T-helper 17 cell (primary cell): ENCODE measurements around the gene PTGIS. TPM values are rescaled to one million over a fixed set of nuclear protein-coding genes. Genes with fewer than 3 reads are reported as not detected.

ENCODE experiments used
- ATAC-seq: fragments of 150-1000 bp; cut with Tn5 transposase; 2 replicates; pipeline ENCODE4 v1.10.0; 2021; ENCODE audit warnings: mild to moderate bottlenecking, moderate library complexity
- DNase-seq, 3 donors: peaks; one replicate each; pipeline versions ENCODE4 v3.0.0 to v3.0.0-alpha.2; 2020 to 2021
- H3K9me3 ChIP-seq: one replicate; pipeline ENCODE4 v1.7.0; 2013; ENCODE audit warnings: low read length, mild to moderate bottlenecking; ENCODE audit not compliant: control insufficient read depth, poor library complexity, severe bottlenecking
- H3K27ac Mint-ChIP-seq: one replicate; pipeline ENCODE4 v1.8.0; 2022; ENCODE audit warnings: mild to moderate bottlenecking, moderate library complexity, mixed read lengths
- H3K27me3 Mint-ChIP-seq: one replicate; pipeline ENCODE4 v1.8.0; 2022; ENCODE audit warnings: mixed read lengths
- H3K36me3 Mint-ChIP-seq: one replicate; pipeline ENCODE4 v1.8.0; 2022; ENCODE audit warnings: low read depth, mixed read lengths
- H3K4me1 Mint-ChIP-seq: one replicate; pipeline ENCODE4 v1.8.0; 2022; ENCODE audit warnings: mild to moderate bottlenecking, mixed read lengths
- H3K4me3 Mint-ChIP-seq: one replicate; pipeline ENCODE4 v1.8.0; 2022; ENCODE audit warnings: mild to moderate bottlenecking, moderate library complexity, mixed read lengths
- total RNA-seq, 4 donors: library from RNA in 2 of 4; stranded (reverse) in 2 of 4; gene quantifications; one replicate each; pipeline ENCODE4 v1.2.3 and lab custom pipeline; 2022 to 2026

Gene PTGIS
- total RNA-seq, 2 donors from 2014 or later: not detected

DNA sequence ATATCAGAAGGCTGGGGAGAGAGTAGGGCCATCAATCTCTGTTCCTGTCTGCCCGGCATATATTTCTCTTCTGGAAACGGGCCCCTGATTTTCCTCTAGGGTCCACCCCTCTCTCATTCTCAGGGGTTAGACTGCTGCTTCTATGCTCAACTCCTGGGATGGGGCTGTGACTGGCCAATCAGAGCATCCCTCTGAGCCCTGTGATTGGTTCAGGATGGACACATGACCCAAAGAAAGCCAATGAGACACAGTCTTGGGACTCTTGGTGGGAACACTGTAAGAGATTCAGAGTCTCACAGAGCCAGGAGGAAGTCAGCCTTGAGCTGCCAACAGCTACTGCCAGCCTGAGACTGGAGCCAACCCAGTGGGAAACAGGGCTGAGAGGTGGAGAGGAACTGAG lies 54.4 kb downstream of the PTGIS start:
- Mint-ChIP-seq H3K36me3 (peaks cover 3% of the 10 kb centered on the region), H3K27ac (no peak overlapping the region), H3K4me1 (peaks cover 2% of the 10 kb centered on the region), H3K27me3 (peaks cover 53% of the 10 kb centered on the region), H3K4me3 (no peak overlapping the region)
- ATAC-seq (no peak), DNase-seq (no peak)
- no peaks in the 10 kb centered on the region for H3K9me3 ChIP-seq

DNA sequence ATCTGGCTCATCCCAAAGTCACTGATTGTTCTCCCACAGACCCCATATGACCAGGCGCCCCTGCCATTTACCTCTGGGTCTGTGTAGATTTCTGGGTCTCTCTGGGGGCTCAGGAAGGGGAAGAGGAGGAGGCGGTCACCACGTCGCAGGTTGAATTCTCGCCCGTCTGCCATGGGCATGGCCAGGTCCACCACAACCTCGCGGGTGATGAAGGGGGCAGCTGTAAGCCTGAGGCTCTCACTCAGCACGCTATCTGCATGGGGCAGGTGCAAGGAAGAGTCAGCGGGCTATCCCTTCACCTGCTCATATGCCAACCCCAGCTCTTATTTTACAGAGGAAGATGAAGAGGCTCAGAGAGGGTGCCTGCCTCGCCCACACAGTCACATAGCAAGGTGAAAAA lies 54.9 kb downstream of the PTGIS start:
- no peak for ATAC-seq
- peaks cover 55% of the 10 kb centered on the region for H3K27me3 Mint-ChIP-seq

DNA sequence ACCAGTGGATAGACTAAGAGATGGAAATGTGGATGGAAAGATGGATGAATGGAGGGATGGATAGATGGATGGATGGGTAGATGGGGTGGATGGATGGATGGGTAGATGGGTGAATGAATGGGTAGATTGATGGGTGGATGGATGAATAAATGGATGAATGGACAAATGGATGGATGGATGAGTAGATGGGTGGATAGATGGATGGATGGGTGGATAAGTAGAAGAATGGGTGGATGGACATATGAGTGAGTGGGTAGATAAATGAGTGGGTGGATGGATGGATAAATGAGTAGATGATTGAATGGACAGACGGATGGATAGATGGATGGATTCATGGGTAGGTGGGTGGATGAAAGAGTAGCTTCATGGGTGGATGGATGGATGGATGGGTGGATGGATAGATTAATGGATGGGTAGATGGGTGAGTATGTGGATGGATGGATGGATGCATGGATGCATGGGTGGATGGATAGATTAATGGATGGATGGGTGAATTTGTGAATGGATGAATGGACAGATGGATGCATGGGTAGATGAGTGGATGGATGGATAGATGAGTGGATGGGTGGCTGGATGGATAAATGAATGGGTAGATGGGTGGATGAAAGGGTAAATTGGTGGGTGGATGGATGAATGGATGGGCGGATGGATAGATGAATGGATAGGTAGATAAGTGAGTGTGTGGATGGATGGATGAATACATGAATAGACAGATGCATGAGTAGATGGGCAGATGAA lies 56.0 kb downstream of the PTGIS start:
- Mint-ChIP-seq H3K27me3 (peaks cover 57% of the 10 kb centered on the region), H3K4me3 (no peak overlapping the region), H3K36me3 (peaks cover 2% of the 10 kb centered on the region), H3K4me1 (peaks cover 4% of the 10 kb centered on the region), H3K27ac (no peak overlapping the region)
- no peak for ATAC-seq
- no peaks in the 10 kb centered on the region for H3K9me3 ChIP-seq
- no peak for DNase-seq

More for the DNA sequence above, 54.9 kb downstream of the PTGIS start:
- H3K9me3 ChIP-seq: no peaks in the 10 kb centered on the region
- H3K36me3 Mint-ChIP-seq: peaks cover 5% of the 10 kb centered on the region
- DNase-seq: no peak
- peaks cover 4% of the 10 kb centered on the region for H3K4me1 Mint-ChIP-seq
- H3K4me3 Mint-ChIP-seq: no peak overlapping the region
- H3K27ac Mint-ChIP-seq: no peak overlapping the region

DNA sequence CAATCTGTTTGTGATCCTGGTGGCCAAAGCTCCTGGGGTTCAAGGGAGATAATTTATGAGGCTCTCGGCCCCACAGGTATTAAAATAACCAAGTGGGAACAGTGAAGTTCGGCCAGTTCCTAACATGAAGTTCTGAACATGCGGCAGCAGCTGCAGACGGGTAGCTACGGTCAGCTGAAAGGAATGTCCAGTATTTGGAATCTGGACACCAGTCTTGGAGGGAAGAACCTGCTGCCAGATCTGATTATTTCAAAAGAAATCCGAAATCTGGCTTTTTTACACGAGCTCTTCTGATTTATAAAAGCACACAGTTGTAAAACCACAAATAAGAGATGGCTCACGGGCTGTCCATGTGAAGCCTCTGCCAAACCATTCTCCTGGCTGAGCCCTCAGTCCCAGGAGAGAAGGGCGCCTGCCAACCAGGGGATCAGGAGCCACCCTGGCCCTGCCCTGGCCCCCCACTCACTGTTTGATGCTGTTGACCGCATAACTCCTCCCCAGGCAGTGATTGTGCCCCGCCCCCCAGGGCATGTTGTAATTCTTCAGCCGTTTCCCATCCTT lies 57.3 kb downstream of the PTGIS start:
- Mint-ChIP-seq H3K27me3 (peaks cover 67% of the 10 kb centered on the region), H3K27ac (no peak overlapping the region), H3K4me3 (no peak overlapping the region), H3K4me1 (peaks cover 4% of the 10 kb centered on the region), H3K36me3 (peaks cover 2% of the 10 kb centered on the region)
- no peak for DNase-seq
- no peak for ATAC-seq
- no peaks in the 10 kb centered on the region for H3K9me3 ChIP-seq

DNA sequence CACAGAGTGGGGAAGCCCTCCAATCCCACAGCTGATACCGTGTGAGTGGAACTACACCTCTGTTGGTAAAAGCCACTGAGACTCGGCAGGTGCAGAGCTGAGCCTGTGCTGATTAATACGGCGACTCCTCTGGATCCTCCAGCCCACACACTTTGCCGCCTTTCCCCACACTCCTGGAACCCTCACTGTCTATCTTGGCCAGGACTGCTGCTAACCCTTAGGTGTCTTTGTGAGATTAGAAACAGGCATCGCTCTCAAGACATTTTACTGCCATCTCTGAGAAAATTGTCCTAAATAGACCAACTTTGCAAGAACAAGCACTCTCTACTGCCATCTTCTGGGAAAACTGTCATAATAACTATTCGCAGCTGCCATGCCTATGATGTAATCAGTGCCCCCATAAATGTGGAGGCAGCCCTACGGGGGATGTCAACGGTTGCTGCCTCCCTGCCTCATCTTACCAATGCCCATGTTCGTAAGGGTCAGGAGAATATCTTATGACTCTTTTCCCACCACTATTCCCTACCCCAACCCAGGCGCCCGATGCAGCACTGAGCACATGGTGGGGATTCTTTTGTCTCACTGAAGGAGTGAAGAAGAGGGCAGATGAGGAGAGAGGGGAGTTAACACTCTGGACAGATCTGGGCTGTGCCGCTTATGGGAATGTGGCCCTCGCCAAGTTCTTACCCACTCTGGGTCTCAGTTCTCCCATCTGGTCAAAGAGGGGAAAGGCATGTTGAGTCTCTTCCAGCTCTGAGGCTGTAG lies 59.3 kb downstream of the PTGIS start:
- peaks cover 63% of the 10 kb centered on the region for H3K27me3 Mint-ChIP-seq
- peaks cover 4% of the 10 kb centered on the region for H3K4me1 Mint-ChIP-seq
- ATAC-seq: peak; percentile 40
- H3K4me3 Mint-ChIP-seq: no peak overlapping the region
- no peak for DNase-seq
- H3K36me3 Mint-ChIP-seq: peaks cover 2% of the 10 kb centered on the region
- H3K27ac Mint-ChIP-seq: no peak overlapping the region
- H3K9me3 ChIP-seq: no peaks in the 10 kb centered on the region

DNA sequence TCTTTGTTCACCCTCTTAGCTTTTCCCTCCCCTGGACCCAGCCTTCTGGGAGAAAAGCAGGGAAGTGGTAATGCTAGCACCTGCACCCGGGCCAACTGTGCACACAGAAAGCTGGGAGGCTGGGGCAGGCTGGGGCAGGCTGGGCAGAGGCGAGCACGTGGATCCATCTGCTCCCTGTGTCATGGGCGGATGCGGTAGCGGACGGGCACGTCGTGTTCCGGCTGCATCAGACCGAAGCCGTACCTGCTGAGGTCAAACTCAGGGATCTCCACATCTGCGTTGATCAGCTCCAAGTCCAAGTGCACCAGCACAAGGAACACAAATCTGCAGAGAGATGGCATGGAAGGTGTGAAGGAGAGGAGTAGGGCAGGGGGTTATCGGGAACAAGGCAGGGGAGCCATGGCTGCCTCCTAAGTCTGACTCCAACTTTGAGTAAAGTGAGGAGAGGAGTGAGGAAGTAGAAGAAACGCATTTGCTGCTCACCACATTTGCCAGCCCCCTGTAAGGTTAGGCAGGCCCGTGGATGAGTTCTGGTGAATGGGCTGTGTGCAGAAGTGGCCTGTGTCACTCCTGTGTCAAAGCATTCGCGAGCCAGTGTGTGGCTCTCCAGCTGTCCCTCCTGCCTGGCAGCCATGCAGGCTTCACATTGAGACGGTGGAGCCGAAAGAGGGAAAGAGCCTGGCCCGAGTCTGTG lies 60.0 kb downstream of the PTGIS start:
- no peak overlapping the region for H3K4me3 Mint-ChIP-seq
- no peak for ATAC-seq

DNA sequence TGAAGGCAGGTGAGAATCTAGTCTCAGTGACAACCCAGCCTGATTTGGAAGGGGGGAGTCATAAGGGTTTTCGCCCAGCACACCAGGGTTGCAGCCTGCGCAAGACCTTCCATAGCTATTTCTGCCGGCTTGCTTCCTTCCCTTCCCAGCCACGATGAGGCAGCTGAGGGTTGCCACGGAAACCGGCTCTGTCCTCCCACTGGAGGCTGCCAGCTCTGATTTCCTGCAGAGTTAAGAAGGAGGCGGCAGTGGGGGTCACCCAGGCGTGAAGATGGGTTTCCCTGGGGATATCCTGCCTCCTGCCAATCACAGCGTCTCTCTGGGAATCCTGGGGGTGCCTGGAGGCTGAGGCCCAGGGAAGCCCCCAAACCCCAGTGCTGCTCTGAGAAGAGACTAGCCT lies 62.4 kb downstream of the PTGIS start:
- peaks cover 2% of the 10 kb centered on the region for H3K36me3 Mint-ChIP-seq
- DNase-seq (no peak), ATAC-seq (no peak)
- no peaks in the 10 kb centered on the region for H3K9me3 ChIP-seq
- H3K27me3 Mint-ChIP-seq: peaks cover 56% of the 10 kb centered on the region
- no peak overlapping the region for H3K27ac Mint-ChIP-seq
- no peak overlapping the region for H3K4me3 Mint-ChIP-seq
- peaks cover 4% of the 10 kb centered on the region for H3K4me1 Mint-ChIP-seq

More for the DNA sequence above, 60.0 kb downstream of the PTGIS start:
- no peak for DNase-seq
- Mint-ChIP-seq H3K27ac (no peak overlapping the region), H3K36me3 (peaks cover 2% of the 10 kb centered on the region), H3K27me3 (peaks cover 64% of the 10 kb centered on the region), H3K4me1 (peaks cover 4% of the 10 kb centered on the region)
- H3K9me3 ChIP-seq: no peaks in the 10 kb centered on the region

DNA sequence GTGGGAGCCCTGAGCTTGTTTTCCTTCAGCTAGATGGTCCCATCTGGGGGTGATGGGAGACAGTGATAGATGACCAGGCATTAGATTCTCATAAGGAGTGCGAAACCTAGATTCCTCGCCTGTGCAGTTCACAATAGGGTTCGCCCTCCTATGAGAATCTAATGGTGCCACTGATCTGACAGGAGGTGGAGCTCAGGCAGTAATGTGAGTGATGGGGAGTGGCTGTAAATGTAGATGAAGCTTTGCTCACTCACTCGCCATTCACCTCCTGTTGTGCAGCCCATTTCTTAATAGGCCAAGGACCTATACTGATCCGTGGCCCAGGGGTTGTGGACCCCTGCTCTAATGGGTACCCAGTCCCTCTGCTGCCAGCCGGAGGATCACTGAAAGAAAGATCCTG lies 64.8 kb downstream of the PTGIS start:
- DNase-seq (no peak), ATAC-seq (no peak)
- H3K27me3 Mint-ChIP-seq: peaks cover 40% of the 10 kb centered on the region
- no peaks in the 10 kb centered on the region for H3K36me3 Mint-ChIP-seq
- H3K9me3 ChIP-seq: no peaks in the 10 kb centered on the region
- no peak overlapping the region for H3K27ac Mint-ChIP-seq
- H3K4me1 Mint-ChIP-seq: no peaks in the 10 kb centered on the region
- no peak overlapping the region for H3K4me3 Mint-ChIP-seq

DNA sequence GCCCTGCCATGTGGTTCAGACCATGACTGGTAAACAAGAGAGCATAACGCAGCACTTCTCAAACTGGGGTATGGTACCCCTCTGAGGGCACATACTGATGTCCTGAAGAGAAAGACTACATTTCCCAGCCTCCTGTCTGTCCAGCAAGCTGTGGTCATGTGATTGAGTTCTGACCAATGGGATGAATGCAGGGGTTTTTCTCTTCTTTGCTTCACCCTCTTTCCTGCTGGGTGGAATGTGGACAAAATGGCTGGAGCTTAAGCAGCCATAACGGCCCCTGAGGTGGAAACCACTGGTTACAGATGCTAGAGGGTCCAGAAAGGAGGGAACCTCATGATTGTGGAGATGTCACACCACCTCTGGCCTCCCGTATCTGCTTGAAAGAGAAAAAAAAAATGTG lies 66.0 kb downstream of the PTGIS start:
- Mint-ChIP-seq H3K4me3 (no peak overlapping the region), H3K27me3 (peaks cover 39% of the 10 kb centered on the region), H3K36me3 (no peaks in the 10 kb centered on the region), H3K27ac (no peak overlapping the region), H3K4me1 (no peaks in the 10 kb centered on the region)
- DNase-seq (no peak), ATAC-seq (no peak)
- H3K9me3 ChIP-seq: no peaks in the 10 kb centered on the region

DNA sequence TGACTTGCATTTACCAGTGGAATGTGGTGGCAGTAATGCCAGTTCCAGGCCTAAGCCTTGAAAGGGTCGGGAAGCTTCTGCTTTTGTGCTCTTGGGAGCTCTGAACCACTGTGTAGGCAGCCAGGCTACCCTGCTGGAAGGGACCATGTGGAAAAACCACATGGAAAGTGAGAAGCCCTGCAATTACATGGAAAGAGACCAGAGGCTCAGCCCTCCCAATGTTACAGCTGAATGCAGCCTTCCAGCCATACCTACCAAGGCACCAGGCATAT lies 70.6 kb downstream of the PTGIS start:
- H3K4me3 Mint-ChIP-seq: no peak overlapping the region
- no peak for DNase-seq
- no peaks in the 10 kb centered on the region for H3K36me3 Mint-ChIP-seq
- H3K9me3 ChIP-seq: no peaks in the 10 kb centered on the region
- no peaks in the 10 kb centered on the region for H3K4me1 Mint-ChIP-seq
- ATAC-seq: no peak
- H3K27ac Mint-ChIP-seq: no peak overlapping the region
- H3K27me3 Mint-ChIP-seq: peaks cover 29% of the 10 kb centered on the region

DNA sequence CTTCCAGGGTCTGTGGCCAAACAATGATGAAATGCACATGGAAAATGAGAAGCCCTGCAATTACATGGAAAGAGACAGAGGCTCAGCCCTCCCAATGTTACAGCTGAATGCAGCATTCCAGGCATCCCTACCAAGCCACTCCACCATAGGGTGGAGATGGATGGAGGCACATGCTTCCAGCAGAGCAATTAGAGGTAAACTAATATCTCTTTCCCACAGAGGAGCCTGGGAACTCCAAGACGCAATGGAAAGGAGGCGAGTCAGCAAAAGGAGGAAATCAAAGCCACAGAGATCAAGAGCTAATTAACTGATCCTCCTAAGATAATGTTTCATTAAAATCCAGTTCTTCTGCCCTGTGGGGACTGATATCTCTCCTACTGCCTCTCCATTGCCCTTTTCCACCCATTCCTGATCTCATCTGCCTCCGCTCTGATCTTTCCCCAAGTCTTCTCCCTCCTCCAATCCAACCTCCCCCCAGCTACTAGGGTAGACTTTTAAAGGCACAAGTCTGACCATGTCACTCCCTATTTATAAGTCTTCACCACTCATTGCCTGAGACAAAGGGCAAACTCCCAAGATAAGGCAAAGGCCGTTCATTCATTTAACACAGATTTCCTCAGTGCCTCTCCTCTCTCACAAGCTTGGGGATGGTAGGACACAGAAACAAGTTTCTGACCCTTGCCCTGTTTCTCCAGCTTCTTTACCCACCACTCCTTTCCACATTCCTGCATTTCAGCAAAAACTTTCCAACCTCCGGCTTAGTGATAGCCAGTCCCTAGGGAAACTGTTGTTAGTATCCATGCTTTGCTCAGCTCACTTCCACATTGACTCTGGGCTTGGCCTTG lies 71.2 kb downstream of the PTGIS start:
- H3K9me3 ChIP-seq: no peaks in the 10 kb centered on the region
- ATAC-seq: no peak
- no peak for DNase-seq
- Mint-ChIP-seq H3K4me3 (no peak overlapping the region), H3K4me1 (no peaks in the 10 kb centered on the region), H3K36me3 (no peaks in the 10 kb centered on the region), H3K27me3 (peaks cover 29% of the 10 kb centered on the region), H3K27ac (no peak overlapping the region)

DNA sequence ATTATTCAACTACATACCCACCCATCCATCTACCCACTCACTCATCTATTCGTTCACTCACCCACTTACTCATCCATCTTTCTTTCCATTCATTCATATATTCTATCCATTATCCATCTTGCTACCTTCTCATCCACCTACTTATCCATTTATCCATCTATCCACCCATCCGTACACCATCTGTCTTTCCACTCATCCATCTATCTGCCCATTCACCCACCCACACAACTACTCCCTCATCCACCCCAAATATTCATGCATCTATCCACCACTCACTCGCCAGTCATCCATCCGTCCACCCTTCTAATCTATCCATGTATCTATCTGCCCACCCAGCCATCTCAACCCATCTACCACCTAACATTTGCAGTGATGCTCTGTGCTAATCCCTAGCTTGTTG lies 71.9 kb downstream of the PTGIS start:
- Mint-ChIP-seq H3K36me3 (no peaks in the 10 kb centered on the region), H3K4me3 (no peak overlapping the region), H3K4me1 (no peaks in the 10 kb centered on the region), H3K27ac (no peak overlapping the region), H3K27me3 (peaks cover 29% of the 10 kb centered on the region)
- DNase-seq: no peak
- H3K9me3 ChIP-seq: no peaks in the 10 kb centered on the region
- ATAC-seq: no peak

DNA sequence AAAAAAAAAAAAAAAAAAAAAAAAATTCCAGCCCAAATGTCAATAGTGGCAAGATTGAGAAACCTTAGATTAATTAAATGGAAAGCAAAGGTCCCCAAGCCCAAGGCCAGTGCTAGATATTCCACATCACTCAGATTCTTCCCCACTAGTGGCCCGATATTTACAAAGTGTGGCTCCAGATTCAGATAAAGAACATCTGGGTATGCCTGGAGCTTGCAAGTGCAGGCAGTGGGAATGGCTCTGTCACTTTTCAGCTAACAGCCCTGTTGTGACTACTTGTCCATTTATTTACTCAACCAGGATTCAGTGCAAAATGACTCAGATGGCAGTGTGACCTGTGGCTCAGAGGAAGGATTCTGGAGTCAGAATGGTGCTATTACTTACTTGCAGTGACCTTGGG lies 77.2 kb downstream of the PTGIS start:
- H3K27me3 Mint-ChIP-seq: peaks cover 41% of the 10 kb centered on the region
- ATAC-seq (no peak), DNase-seq (no peak)
- no peaks in the 10 kb centered on the region for H3K9me3 ChIP-seq
- H3K36me3 Mint-ChIP-seq: peaks cover 5% of the 10 kb centered on the region
- no peak overlapping the region for H3K4me3 Mint-ChIP-seq
- H3K27ac Mint-ChIP-seq: no peak overlapping the region
- H3K4me1 Mint-ChIP-seq: no peaks in the 10 kb centered on the region
